ENCODE measurements around the gene TPM1. TPM values are rescaled to one million over a fixed set of nuclear protein-coding genes. Genes with fewer than 3 reads are reported as not detected.

Gene TPM1
- total and polyA plus RNA-seq, 9 of the 15 experiments (the other 6 are each of a cell fraction or from before 2014, with no cell fraction given) = 8.1 to 53.9 (median 43.1) TPM

- TF ChIP-seq PATZ1 (CRISPR knock-in tag; IDR thresholded peaks at IDR 0.05; ENCODE audit: borderline replicate concordance) (no peak), ILF3 (IDR thresholded peaks at IDR 0.05; ENCODE audit: borderline replicate concordance) (no peak), RHOXF2B (CRISPR knock-in tag; conservative IDR thresholded peaks at IDR 0.05) (no peak), SETDB1 (IDR thresholded peaks at IDR 0.05; ENCODE audit: low read length) (no peak), LCOR (CRISPR knock-in tag; IDR thresholded peaks at IDR 0.05) (no peak), NCOA4 (IDR thresholded peaks at IDR 0.05; ENCODE audit: partially characterized antibody) (no peak), MBD1 (CRISPR knock-in tag; IDR thresholded peaks at IDR 0.05) (no peak), TFAP4 (CRISPR knock-in tag; IDR thresholded peaks at IDR 0.05; ENCODE audit: borderline replicate concordance) (no peak), ARID1B (IDR thresholded peaks at IDR 0.05) (peak; percentile 62; the same call in 1 of the 2 replicates), TCFL5 (CRISPR knock-in tag; conservative IDR thresholded peaks at IDR 0.05) (no peak), DIDO1 (tag; IDR thresholded peaks at IDR 0.05; ENCODE audit: low read depth) (no peak), CGGBP1 (CRISPR knock-in tag; IDR thresholded peaks at IDR 0.05) (no peak), SMARCA4 (IDR thresholded peaks at IDR 0.05) (peak; percentile 72; the same call in 1 of the 2 replicates), E2F8 (IDR thresholded peaks at IDR 0.05; ENCODE audit: low read depth, partially characterized antibody) (no peak), BMI1 (IDR thresholded peaks at IDR 0.05; ENCODE audit: low read length) (no peak)
Observed at GRCh38 chr15:63112871-63113270, 70.3 kb downstream of the TPM1 start (continued).
